Esophagus muscularis mucosa (tissue), 4 donors: ENCODE data around the gene IL32. TPM values are rescaled to one million over a fixed set of nuclear protein-coding genes. Genes with fewer than 3 reads are reported as not detected.

Source experiments
- DNase-seq: peaks from one replicate; pipeline ENCODE4 v3.0.0-alpha.2; 2017; ENCODE audit errors: extremely low spot score
- H3K27ac ChIP-seq, 4 donors: fragments of 200-600 bp; sonication (generic); replicated peaks in 1 of 4; 1 replicate in 3 of 4; 2 replicates in 1 of 4; pipeline ENCODE4 v1.5.1; 2016 to 2019; ENCODE audit warnings: mild to moderate bottlenecking in 1 of 4
- H3K27me3 ChIP-seq, 4 donors: fragments of 200-600 bp; sonication (generic); one replicate each; pipeline versions ENCODE4 v1.5.1 to v1.6.0; 2016 to 2019
- H3K36me3 ChIP-seq, 4 donors: fragments of 200-600 bp; sonication (generic); one replicate each; pipeline ENCODE4 v1.5.1; 2016 to 2019
- H3K4me1 ChIP-seq, 4 donors: fragments of 200-600 bp; sonication (generic); one replicate each; pipeline ENCODE4 v1.5.1; 2016 to 2019
- H3K4me3 ChIP-seq, 4 donors: fragments of 200-600 bp; sonication (generic); 1 replicate in 2 of 4; 2 replicates in 2 of 4; pipeline ENCODE4 v1.5.1; 2016 to 2019; ENCODE audit warnings: mild to moderate bottlenecking in 4 of 4, moderate library complexity in 1 of 4
- H3K9me3 ChIP-seq, 4 donors: fragments of 200-600 bp; sonication (generic); 1 replicate in 3 of 4; 2 replicates in 1 of 4; pipeline ENCODE4 v1.5.1; 2016 to 2019
- CTCF ChIP-seq, 3 experiments: fragments of 200-600 bp in 2 of 3; fragments of 450-650 bp in 1 of 3; sonication (generic) in 2 of 3; IDR thresholded peaks; one replicate each; pipeline ENCODE4 v1.5.1; 2017 to 2019; ENCODE audit warnings: antibody characterized with exemption in 3 of 3, mild to moderate bottlenecking in 2 of 3, moderate library complexity in 1 of 3
- EP300 ChIP-seq: sonication (generic); formaldehyde crosslinking; IDR thresholded peaks from one replicate; pipeline ENCODE4 v1.6.1; 2017; ENCODE audit warnings: antibody characterized with exemption
- POLR2A ChIP-seq: fragments of 450-650 bp; IDR thresholded peaks from one replicate; pipeline ENCODE4 v1.6.1; 2017; ENCODE audit warnings: antibody characterized with exemption, moderate library complexity, mild to moderate bottlenecking, low read depth
- POLR2AphosphoS5 ChIP-seq, 2 donors: sonication (generic); formaldehyde crosslinking; IDR thresholded peaks; one replicate each; pipeline ENCODE4 v1.6.1; 2017; ENCODE audit warnings: antibody characterized with exemption in 2 of 2
- WGBS: methylation state at CpG from one replicate; pipeline ENCODE4 v1.1.5; 2018; 5-methylcytosine and 5-hydroxymethylcytosine counted together
- intact Hi-C: fragments of 100-400 bp; cut with DNase I; formaldehyde crosslinking; loops from one replicate; pipeline ENCODE4 v1.15.1; 2023
- total RNA-seq, 4 donors: library from RNA; depleted of rRNA; stranded (reverse); fragments of >200 nt; gene quantifications; one replicate each; pipeline versions ENCODE4 v1.1.0 to v1.2.1, GENCODE V29; 2016

IL32 gene
- total RNA-seq, 4 donors from 2014 or later, result 13.7 to 40.8 (median 31.2) TPM

- Histone ChIP-seq H3K9me3 (no peaks in the 10 kb centered on the region), H3K4me3 (no peak overlapping the region), H3K27me3 (peaks cover 0 to 69% (median 2%) of the 10 kb centered on the region in 4 donors), H3K36me3 (no peaks in the 10 kb centered on the region), H3K27ac (no peak overlapping the region), H3K4me1 (peaks cover 13 to 16% (median 15%) of the 10 kb centered on the region in 4 donors)
- WGBS, result 92% methylated on average over 8 of the region's 8 CpGs
- intact Hi-C loops, result no loop called here
- TF ChIP-seq EP300, result no peak
- no peak for TF ChIP-seq CTCF (IDR thresholded peaks at IDR 0.05)
- TF ChIP-seq POLR2A, result no peak
- TF ChIP-seq POLR2AphosphoS5 (IDR thresholded peaks at IDR 0.05), result no peak
- DNase-seq, result no peak
Observed at GRCh38 chr16:3091551-3091950, 26.1 kb downstream of the IL32 start.

GRCh38 chr16:3092501-3092941 is 27.1 kb downstream of the IL32 start:
- TF ChIP-seq EP300 (no peak), POLR2A (no peak), POLR2AphosphoS5 (IDR thresholded peaks at IDR 0.05) (no peak), CTCF (IDR thresholded peaks at IDR 0.05) (no peak)
- Histone ChIP-seq H3K9me3 (no peaks in the 10 kb centered on the region), H3K27ac (no peak overlapping the region), H3K27me3 (peaks cover 0 to 75% (median 2%) of the 10 kb centered on the region in 4 donors), H3K4me1 (peaks cover 8 to 14% (median 9%) of the 10 kb centered on the region in 4 donors), H3K36me3 (no peaks in the 10 kb centered on the region), H3K4me3 (no peak overlapping the region)
- intact Hi-C loops, result no loop called here
- 72% methylated on average over 4 of the region's 20 CpGs for WGBS
- no peak for DNase-seq

- peaks cover 0 to 85% (median 6%) of the 10 kb centered on the region in 4 donors for H3K27me3 ChIP-seq
- H3K9me3 ChIP-seq, result no peaks in the 10 kb centered on the region
- no peak for TF ChIP-seq POLR2AphosphoS5 (IDR thresholded peaks at IDR 0.05)
- TF ChIP-seq POLR2A, result no peak
- peak; percentile 21 to 45 (median 28) for TF ChIP-seq CTCF (IDR thresholded peaks at IDR 0.05)
- no peak overlapping the region for H3K27ac ChIP-seq
- intact Hi-C loops, result no loop called here
- WGBS, result 92% methylated on average over 22 of the region's 22 CpGs
- no peaks in the 10 kb centered on the region for H3K36me3 ChIP-seq
- no peak overlapping the region for H3K4me3 ChIP-seq
- peaks cover 0 to under 1% (median under 1%) of the 10 kb centered on the region in 4 donors for H3K4me1 ChIP-seq
- DNase-seq, result no peak
Observed at GRCh38 chr16:3094289-3095027, 29.0 kb downstream of the IL32 start.

GRCh38 chr16:3095869-3096268 is 30.4 kb downstream of the IL32 start:
- Histone ChIP-seq H3K27me3 (peaks cover 0 to 84% (median 7%) of the 10 kb centered on the region in 4 donors), H3K27ac (no peak overlapping the region), H3K36me3 (no peaks in the 10 kb centered on the region), H3K4me3 (no peak overlapping the region), H3K4me1 (peaks cover 10 to 15% (median 13%) of the 10 kb centered on the region in 4 donors), H3K9me3 (no peaks in the 10 kb centered on the region)
- WGBS, result 36% methylated on average over 4 of the region's 4 CpGs
- peak in 1 of 3 experiments; percentile 17 for TF ChIP-seq CTCF (IDR thresholded peaks at IDR 0.05)
- TF ChIP-seq POLR2A, result no peak
- no peak for TF ChIP-seq POLR2AphosphoS5 (IDR thresholded peaks at IDR 0.05)
- TF ChIP-seq EP300, result no peak
- intact Hi-C loops, result no loop called here
- DNase-seq, result no peak
